ENCODE results near the gene PTPRM.

PTPRM gene

GRCh38 chr18:7856733-7857132 lies 289.6 kb downstream of the PTPRM start:
- DNase-seq = no peak
- no peaks in the 10 kb centered on the region for H3K36me3 ChIP-seq
- no peaks in the 10 kb centered on the region for H3K9me3 ChIP-seq
- no peaks in the 10 kb centered on the region for H3K27me3 ChIP-seq
- intact Hi-C loops (cut with DNase I; ENCODE audit: low total_unique reads) = no loop called here
- peaks cover 0 to 48% (median 0%) of the 10 kb centered on the region in 4 donors for H3K4me1 ChIP-seq
- H3K27ac ChIP-seq = no peak overlapping the region
- no peak for TF ChIP-seq CTCF (IDR thresholded peaks at IDR 0.05)
- H3K4me3 ChIP-seq = no peak overlapping the region

- TF ChIP-seq CTCF (IDR thresholded peaks at IDR 0.05) = no peak
- H3K27ac ChIP-seq = no peak overlapping the region
- no peaks in the 10 kb centered on the region for H3K36me3 ChIP-seq
- DNase-seq = no peak
- no peak overlapping the region for H3K4me3 ChIP-seq
- intact Hi-C loops (cut with DNase I; ENCODE audit: low total_unique reads) = no loop called here
- no peaks in the 10 kb centered on the region for H3K27me3 ChIP-seq
- H3K4me1 ChIP-seq = peaks cover 0 to 45% (median 0%) of the 10 kb centered on the region in 4 donors
- no peaks in the 10 kb centered on the region for H3K9me3 ChIP-seq
Observed at GRCh38 chr18:7857562-7857961, 290.4 kb downstream of the PTPRM start.

GRCh38 chr18:7859122-7859521 lies 292.0 kb downstream of the PTPRM start:
- Histone ChIP-seq H3K4me3 (no peak overlapping the region), H3K9me3 (peaks cover 0 to under 1% (median 0%) of the 10 kb centered on the region in 3 donors), H3K36me3 (no peaks in the 10 kb centered on the region), H3K27me3 (no peaks in the 10 kb centered on the region), H3K4me1 (peaks cover 0 to 34% (median 0%) of the 10 kb centered on the region in 4 donors), H3K27ac (no peak overlapping the region)
- intact Hi-C loops (cut with DNase I; ENCODE audit: low total_unique reads) = no loop called here
- DNase-seq = no peak
- no peak for TF ChIP-seq CTCF (IDR thresholded peaks at IDR 0.05)

- Histone ChIP-seq H3K27ac (no peak overlapping the region), H3K9me3 (peaks cover 0 to 9% (median 0%) of the 10 kb centered on the region in 3 donors), H3K27me3 (no peaks in the 10 kb centered on the region), H3K36me3 (peaks cover 0 to 5% (median 0%) of the 10 kb centered on the region in 3 donors), H3K4me3 (no peak overlapping the region), H3K4me1 (no peaks in the 10 kb centered on the region)
- no peak for TF ChIP-seq CTCF (IDR thresholded peaks at IDR 0.05)
- no peak for DNase-seq
- intact Hi-C loops (cut with DNase I; ENCODE audit: low total_unique reads) = no loop called here
Observed at GRCh38 chr18:7870266-7870665, 303.1 kb downstream of the PTPRM start.

- no peak for DNase-seq
- no peak overlapping the region for H3K27ac ChIP-seq
- intact Hi-C loops (cut with DNase I; ENCODE audit: low total_unique reads) = no loop called here
Observed at GRCh38 chr18:7870855-7871254, 303.7 kb downstream of the PTPRM start.

More at GRCh38 chr18:7870855-7871254, 303.7 kb downstream of the PTPRM start:
- Histone ChIP-seq H3K9me3 (peaks cover 0 to 9% (median 0%) of the 10 kb centered on the region in 3 donors), H3K4me1 (no peaks in the 10 kb centered on the region), H3K36me3 (peaks cover 0 to 5% (median 0%) of the 10 kb centered on the region in 3 donors), H3K27me3 (no peaks in the 10 kb centered on the region), H3K4me3 (no peak overlapping the region)
- TF ChIP-seq CTCF (IDR thresholded peaks at IDR 0.05) = no peak

All from tibial artery (tissue), 4 donors.